OCI-LY3 (cell line): ENCODE data around the gene GLT1D1.

Source experiments
- CTCF ChIP-seq: fragments of 200-600, 300-600 bp; sonication (generic); IDR thresholded peaks from 2 replicates; pipeline ENCODE4 v1.5.1; 2014; ENCODE audit warnings: antibody characterized with exemption, low read length, low read depth
- EZH2phosphoT487 ChIP-seq: fragments of 200-600 bp; shearing (Covaris generic); IDR thresholded peaks from 2 replicates; pipeline ENCODE4 v1.6.1; 2018; ENCODE audit warnings: antibody characterized with exemption, mixed run types, low read depth

- TF ChIP-seq EZH2phosphoT487 (no peak), CTCF (no peak)
Observed at GRCh38 chr12:128930606-128931005, 77.3 kb downstream of the GLT1D1 start.
